GM12872 (cell line): ENCODE data around the gene SRCIN1.

Source experiments
- CTCF ChIP-seq: IDR thresholded peaks from 3 replicates; pipeline ENCODE4 v1.5.1; 2011; ENCODE audit warnings: low read depth, mild to moderate bottlenecking, low read length, moderate library complexity; ENCODE audit not compliant: insufficient read depth

Gene SRCIN1

DNA sequence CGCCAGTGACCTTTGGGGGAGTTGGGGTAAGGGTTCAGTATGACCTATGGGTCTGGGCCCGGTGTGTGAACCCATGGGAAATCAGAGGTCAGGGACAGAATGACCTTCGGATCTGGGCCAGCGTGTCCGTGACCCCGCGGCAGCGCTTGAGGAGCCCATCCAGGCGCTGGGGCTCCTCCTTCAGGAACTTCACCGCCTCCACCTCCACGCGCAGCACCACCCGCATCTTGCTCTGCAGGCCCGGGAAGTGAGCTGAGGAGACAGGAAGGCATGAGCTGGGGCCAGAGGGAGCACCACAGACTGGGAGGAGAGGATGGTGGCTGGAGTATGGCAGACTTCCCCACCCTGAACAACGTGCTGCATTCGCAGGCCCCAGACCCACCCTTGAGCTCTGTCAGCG lies 53.4 kb downstream of the SRCIN1 start:
- TF ChIP-seq CTCF: no peak

- no peak for TF ChIP-seq CTCF
Measured at GRCh38 chr17:38551121-38551520, 54.6 kb downstream of the SRCIN1 start.

GRCh38 chr17:38550661-38551060 lies 55.1 kb downstream of the SRCIN1 start:
- no peak for TF ChIP-seq CTCF

GRCh38 chr17:38549285-38549684 lies 56.5 kb downstream of the SRCIN1 start:
- TF ChIP-seq CTCF: no peak

- no peak for TF ChIP-seq CTCF
Measured at GRCh38 chr17:38547444-38547843, 58.3 kb downstream of the SRCIN1 start.

DNA sequence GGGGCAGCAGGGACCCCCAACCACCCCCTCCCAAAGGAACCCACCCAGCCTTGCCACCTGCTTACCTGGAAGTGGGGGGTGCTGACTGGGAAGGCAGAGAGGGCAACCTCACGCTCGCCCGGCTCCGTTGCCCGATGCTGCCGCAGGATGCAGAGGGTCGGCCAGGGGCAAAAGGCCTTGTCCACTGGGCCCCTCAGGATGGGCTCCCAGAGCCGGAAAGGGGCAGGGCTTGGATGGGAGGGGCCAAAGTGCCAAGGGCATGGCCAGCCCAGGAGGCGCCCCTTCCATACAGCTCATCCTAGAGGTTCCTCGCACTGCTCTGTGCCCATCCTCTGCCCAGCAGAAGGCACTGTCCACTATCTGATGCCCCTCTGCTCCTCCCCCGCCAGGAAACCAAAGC lies 59.4 kb downstream of the SRCIN1 start:
- no peak for TF ChIP-seq CTCF

DNA sequence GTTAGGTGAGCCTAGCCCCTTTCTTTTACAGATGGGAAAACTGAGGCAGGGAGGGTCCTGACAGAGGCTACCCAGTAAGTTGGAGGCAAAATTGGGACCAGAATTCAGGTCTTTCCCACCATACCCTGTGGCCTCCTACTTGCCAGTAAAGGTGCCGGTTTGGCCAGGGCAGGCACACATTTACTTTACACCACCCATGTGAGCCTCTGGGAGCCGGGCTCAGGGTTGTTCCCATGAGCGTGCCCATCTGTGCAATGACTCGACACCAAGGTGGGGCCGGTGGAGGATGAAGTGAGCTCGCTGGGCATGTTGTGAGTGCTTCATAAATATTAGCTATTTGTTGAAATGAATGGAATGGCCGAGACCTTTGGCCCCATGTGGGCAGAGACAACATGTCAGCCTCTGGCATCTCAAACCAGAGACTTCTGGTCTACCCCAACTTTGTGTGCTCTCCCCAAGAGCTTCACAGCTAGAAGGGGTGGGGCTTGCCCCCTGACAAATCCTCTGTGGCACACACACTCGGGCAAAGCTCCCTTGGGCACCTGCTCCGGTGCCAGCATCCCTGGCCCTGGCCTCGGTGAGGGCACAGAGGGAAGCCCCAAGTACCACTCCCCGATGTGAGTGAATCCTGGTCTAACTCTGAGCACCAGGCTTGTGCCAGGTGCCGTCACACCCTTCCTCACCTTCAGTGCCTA lies 60.1 kb downstream of the SRCIN1 start:
- no peak for TF ChIP-seq CTCF
